ENCODE results near the gene C3orf85. TPM values are rescaled to one million over a fixed set of nuclear protein-coding genes. Genes with fewer than 3 reads are reported as not detected.

C3orf85 gene
- total RNA-seq (2021): not detected in 2 replicates
- Bru-seq, nascent RNA: not detected
- not detected for BruChase-seq, experiment 1, labeled RNA remaining after a 2-hour chase
- BruChase-seq, experiment 2, labeled RNA remaining after a 6-hour chase: not detected
- long read RNA-seq: 0 reads

- no peak for DNase-seq (ENCODE audit: low spot score)
- Histone ChIP-seq H3K9me3 (ENCODE audit: low read depth, low read length, poor library complexity, severe bottlenecking) (no peaks in the 10 kb centered on the region), H3K4me3 (ENCODE audit: low read depth, low read length, poor library complexity, severe bottlenecking) (no peak within 1 kb of the TSS), H3K4me1 (ENCODE audit: insufficient read depth, low read length, poor library complexity, severe bottlenecking) (no peaks in the 10 kb centered on the region), H3K27ac (ENCODE audit: low read depth, low read length, poor library complexity, severe bottlenecking) (no peak within 1 kb of the TSS), H3K36me3 (ENCODE audit: insufficient read depth, low read length, poor library complexity, severe bottlenecking) (no peaks in the 10 kb centered on the region), H3K27me3 (replicated peaks; ENCODE audit: insufficient read depth, low read depth, low read length, poor library complexity) (no peaks in the 10 kb centered on the region)
- no TSS peak for BruUV-seq (replicated peaks)
- TF ChIP-seq EZH2 (IDR thresholded peaks at IDR 0.05; ENCODE audit: borderline replicate concordance, low read depth, low read length, poor library complexity, severe bottlenecking) (no peak), CTCF (conservative IDR thresholded peaks at IDR 0.05; ENCODE audit: low read depth, low read length) (no peak)
- CTCF ChIA-PET: no interaction called here
- POLR2A ChIA-PET (ENCODE audit: low non-redundant PET): no interaction called here
- intact Hi-C loops (cut with micrococcal nuclease; ENCODE audit: unreplicated experiment): no loop called here
Observed at GRCh38 chr3:109136523-109136922, at the start of gene C3orf85. Gene C3orf85, plus strand, starts transcription at chr3:109136719. Its CDS starts 129 bp downstream, at chr3:109136848.

GRCh38 chr3:109089265-109089664, 47.3 kb upstream of the C3orf85 start:
- Histone ChIP-seq H3K27me3 (replicated peaks; ENCODE audit: insufficient read depth, low read depth, low read length, poor library complexity) (no peaks in the 10 kb centered on the region), H3K27ac (ENCODE audit: low read depth, low read length, poor library complexity, severe bottlenecking) (no peak overlapping the region), H3K9me3 (ENCODE audit: low read depth, low read length, poor library complexity, severe bottlenecking) (no peaks in the 10 kb centered on the region), H3K4me3 (ENCODE audit: low read depth, low read length, poor library complexity, severe bottlenecking) (no peak overlapping the region), H3K4me1 (ENCODE audit: insufficient read depth, low read length, poor library complexity, severe bottlenecking) (no peaks in the 10 kb centered on the region), H3K36me3 (ENCODE audit: insufficient read depth, low read length, poor library complexity, severe bottlenecking) (no peaks in the 10 kb centered on the region)
- POLR2A ChIA-PET (ENCODE audit: low non-redundant PET): no interaction called here
- BruUV-seq (replicated peaks): no TSS peak
- TF ChIP-seq EZH2 (IDR thresholded peaks at IDR 0.05; ENCODE audit: borderline replicate concordance, low read depth, low read length, poor library complexity, severe bottlenecking) (no peak), CTCF (conservative IDR thresholded peaks at IDR 0.05; ENCODE audit: low read depth, low read length) (no peak)
- CTCF ChIA-PET: no interaction called here
- intact Hi-C loops (cut with micrococcal nuclease; ENCODE audit: unreplicated experiment): loop anchor here (10.0 kb wide), 1 partner anchor 594 kb away; no protein-coding TSS in a partner anchor
- DNase-seq (ENCODE audit: low spot score): no peak

- no peak for DNase-seq (ENCODE audit: low spot score)
- Histone ChIP-seq H3K36me3 (ENCODE audit: insufficient read depth, low read length, poor library complexity, severe bottlenecking) (no peaks in the 10 kb centered on the region), H3K4me3 (ENCODE audit: low read depth, low read length, poor library complexity, severe bottlenecking) (no peak overlapping the region), H3K27ac (ENCODE audit: low read depth, low read length, poor library complexity, severe bottlenecking) (no peak overlapping the region), H3K4me1 (ENCODE audit: insufficient read depth, low read length, poor library complexity, severe bottlenecking) (no peaks in the 10 kb centered on the region), H3K27me3 (replicated peaks; ENCODE audit: insufficient read depth, low read depth, low read length, poor library complexity) (no peaks in the 10 kb centered on the region), H3K9me3 (ENCODE audit: low read depth, low read length, poor library complexity, severe bottlenecking) (no peaks in the 10 kb centered on the region)
- CTCF ChIA-PET: no interaction called here
- POLR2A ChIA-PET (ENCODE audit: low non-redundant PET): no interaction called here
- no peak for TF ChIP-seq CTCF (conservative IDR thresholded peaks at IDR 0.05; ENCODE audit: low read depth, low read length)
- TF ChIP-seq EZH2 (IDR thresholded peaks at IDR 0.05; ENCODE audit: borderline replicate concordance, low read depth, low read length, poor library complexity, severe bottlenecking): no peak
- no TSS peak for BruUV-seq (replicated peaks)
- intact Hi-C loops (cut with micrococcal nuclease; ENCODE audit: unreplicated experiment): no loop called here
Observed at GRCh38 chr3:109091846-109092245, 44.7 kb upstream of the C3orf85 start.
